ENCODE data around the gene TCEA2. TPM values are rescaled to one million over a fixed set of nuclear protein-coding genes. Genes with fewer than 3 reads are reported as not detected.

The TCEA2 gene
- total and polyA plus RNA-seq, 2 of the 13 experiments (the other 11 are each of a cell fraction or from before 2014, with no cell fraction given) = 28.1 to 33.7 TPM

GRCh38 chr20:64042054-64042781 is 20.8 kb upstream of the TCEA2 start (continued):
- TF ChIP-seq E2F1 (CRISPR knock-in tag; IDR thresholded peaks at IDR 0.05) (no peak), ZNF703 (CRISPR knock-in tag; IDR thresholded peaks at IDR 0.05; ENCODE audit: borderline replicate concordance) (peak; percentile 87), ZNF775 (CRISPR knock-in tag; IDR thresholded peaks at IDR 0.05; ENCODE audit: borderline replicate concordance) (no peak), TRAFD1 (CRISPR knock-in tag; IDR thresholded peaks at IDR 0.05; ENCODE audit: borderline replicate concordance) (no peak; the same call in 1 of the 2 replicates), NFKB2 (CRISPR knock-in tag; IDR thresholded peaks at IDR 0.05; ENCODE audit: borderline replicate concordance) (no peak; the same call in 1 of the 2 replicates), ZNF296 (CRISPR knock-in tag; conservative IDR thresholded peaks at IDR 0.05) (no peak), SUZ12 (IDR thresholded peaks at IDR 0.05; ENCODE audit: low read depth, low read length) (no peak), PRDM10 (CRISPR knock-in tag; IDR thresholded peaks at IDR 0.05; ENCODE audit: low read depth) (no peak), CREB3 (CRISPR knock-in tag; IDR thresholded peaks at IDR 0.05) (peak; percentile 58; the same call in 1 of the 2 replicates), JUN (CRISPR knock-in tag; IDR thresholded peaks at IDR 0.05) (0 out of 2 replicates have a peak, but pooled peaks have one; percentile 34), FOXP4 (CRISPR knock-in tag; IDR thresholded peaks at IDR 0.05) (no peak), DR1 (CRISPR knock-in tag; IDR thresholded peaks at IDR 0.05) (no peak), ZNF337 (CRISPR knock-in tag; IDR thresholded peaks at IDR 0.05; ENCODE audit: borderline replicate concordance, low read depth) (no peak), HOXA5 (CRISPR knock-in tag; IDR thresholded peaks at IDR 0.05) (no peak; the same call in 1 of the 2 replicates), GABPB1 (CRISPR knock-in tag; IDR thresholded peaks at IDR 0.05) (peak; percentile 88), REL (CRISPR knock-in tag; conservative IDR thresholded peaks at IDR 0.05) (no peak)
